ENCODE data around the gene FGF1.

DNA sequence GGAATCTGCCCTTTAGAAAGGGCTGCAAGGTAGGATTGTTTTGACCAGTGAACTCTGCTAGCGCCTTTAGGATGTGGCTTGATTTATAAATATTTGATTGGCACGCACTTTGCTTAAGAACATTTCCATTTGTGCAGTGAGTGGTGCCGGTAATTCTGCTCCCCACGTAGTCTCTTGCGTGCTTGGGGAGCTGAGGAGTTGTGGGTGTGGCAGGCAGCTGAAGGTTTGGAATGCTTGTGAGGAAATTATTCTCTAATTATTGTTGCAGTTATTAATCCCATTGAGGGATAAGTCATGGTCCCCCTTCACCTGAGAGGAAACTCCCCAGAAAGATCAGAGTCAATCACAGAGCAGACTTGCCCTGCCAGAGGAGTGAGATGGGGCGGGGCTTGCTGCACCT lies 76.7 kb downstream of the FGF1 start:
- TF ChIP-seq, protein P1, sequence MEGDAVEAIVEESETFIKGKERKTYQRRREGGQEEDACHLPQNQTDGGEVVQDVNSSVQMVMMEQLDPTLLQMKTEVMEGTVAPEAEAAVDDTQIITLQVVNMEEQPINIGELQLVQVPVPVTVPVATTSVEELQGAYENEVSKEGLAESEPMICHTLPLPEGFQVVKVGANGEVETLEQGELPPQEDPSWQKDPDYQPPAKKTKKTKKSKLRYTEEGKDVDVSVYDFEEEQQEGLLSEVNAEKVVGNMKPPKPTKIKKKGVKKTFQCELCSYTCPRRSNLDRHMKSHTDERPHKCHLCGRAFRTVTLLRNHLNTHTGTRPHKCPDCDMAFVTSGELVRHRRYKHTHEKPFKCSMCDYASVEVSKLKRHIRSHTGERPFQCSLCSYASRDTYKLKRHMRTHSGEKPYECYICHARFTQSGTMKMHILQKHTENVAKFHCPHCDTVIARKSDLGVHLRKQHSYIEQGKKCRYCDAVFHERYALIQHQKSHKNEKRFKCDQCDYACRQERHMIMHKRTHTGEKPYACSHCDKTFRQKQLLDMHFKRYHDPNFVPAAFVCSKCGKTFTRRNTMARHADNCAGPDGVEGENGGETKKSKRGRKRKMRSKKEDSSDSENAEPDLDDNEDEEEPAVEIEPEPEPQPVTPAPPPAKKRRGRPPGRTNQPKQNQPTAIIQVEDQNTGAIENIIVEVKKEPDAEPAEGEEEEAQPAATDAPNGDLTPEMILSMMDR (IDR thresholded peaks at IDR 0.05; ENCODE audit: low read length), result no peak
- TF ChIP-seq EZH2 (IDR thresholded peaks at IDR 0.05; ENCODE audit: borderline replicate concordance, low read length), result no peak
